HG03342 (cell line): ENCODE data around the gene NEDD4L.

Experiments used
- ATAC-seq: cut with Tn5 transposase; IDR thresholded peaks from one replicate; pipeline ENCODE4 v1.9.1; 2021; ENCODE audit warnings: mild to moderate bottlenecking, moderate library complexity; ENCODE audit not compliant: unreplicated experiment

The NEDD4L gene

DNA sequence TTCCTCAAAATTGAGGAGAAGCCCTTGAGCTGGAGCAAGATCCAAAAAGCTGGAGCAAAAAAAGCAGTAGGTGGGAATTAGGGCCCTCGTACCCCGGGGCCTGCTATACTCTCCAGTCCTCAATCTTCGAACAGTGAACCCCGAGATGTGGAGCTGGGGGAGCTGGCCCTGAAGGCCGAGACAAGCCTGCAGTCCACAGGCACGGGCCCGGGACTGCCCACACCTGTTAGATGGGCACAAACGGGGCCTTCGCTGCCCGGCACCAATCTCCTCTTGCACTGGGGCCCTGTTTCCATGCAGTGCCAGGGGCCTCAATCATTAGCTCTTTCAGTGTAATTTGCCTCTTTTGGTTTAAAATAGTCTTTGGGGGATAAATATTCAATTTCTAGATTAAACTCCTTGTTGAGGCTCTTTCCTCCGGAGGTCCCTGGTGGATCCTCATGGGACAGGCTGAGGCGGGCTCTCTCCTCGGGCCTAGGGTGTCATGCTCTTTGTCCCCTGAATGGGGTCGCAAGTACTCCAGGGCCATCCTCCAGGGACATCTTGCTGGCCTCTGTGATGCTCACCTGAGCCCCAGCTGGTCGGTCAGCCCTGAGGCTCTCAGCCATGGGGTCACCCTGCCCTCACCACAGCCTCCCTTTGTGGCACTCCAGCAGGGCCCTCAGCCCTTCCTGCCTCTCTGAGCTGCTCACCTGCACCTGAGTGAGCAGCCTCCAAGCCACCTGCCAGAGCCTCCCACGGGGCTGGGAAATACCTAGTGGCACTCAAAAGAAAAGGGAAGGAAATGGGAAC, 361.3 kb downstream of the NEDD4L start:
- ATAC-seq = no peak

DNA sequence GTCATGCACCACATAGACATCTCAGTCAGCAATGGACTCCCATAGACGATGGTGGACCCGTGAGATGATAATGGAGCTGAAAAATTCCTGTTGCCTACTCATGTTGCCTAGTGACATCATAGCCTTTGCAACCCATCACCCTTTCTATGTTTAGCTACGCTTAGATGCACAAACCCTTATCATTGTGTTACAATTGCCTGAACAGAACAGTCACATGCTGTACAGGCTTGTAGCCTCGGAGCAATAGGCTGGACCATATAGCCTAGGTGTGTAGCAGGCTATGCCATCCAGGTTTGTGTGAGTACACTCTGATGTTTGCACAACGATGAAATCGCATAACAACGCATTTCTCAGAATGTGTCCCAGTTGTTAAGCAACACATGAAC, 363.2 kb downstream of the NEDD4L start:
- ATAC-seq = no peak

DNA sequence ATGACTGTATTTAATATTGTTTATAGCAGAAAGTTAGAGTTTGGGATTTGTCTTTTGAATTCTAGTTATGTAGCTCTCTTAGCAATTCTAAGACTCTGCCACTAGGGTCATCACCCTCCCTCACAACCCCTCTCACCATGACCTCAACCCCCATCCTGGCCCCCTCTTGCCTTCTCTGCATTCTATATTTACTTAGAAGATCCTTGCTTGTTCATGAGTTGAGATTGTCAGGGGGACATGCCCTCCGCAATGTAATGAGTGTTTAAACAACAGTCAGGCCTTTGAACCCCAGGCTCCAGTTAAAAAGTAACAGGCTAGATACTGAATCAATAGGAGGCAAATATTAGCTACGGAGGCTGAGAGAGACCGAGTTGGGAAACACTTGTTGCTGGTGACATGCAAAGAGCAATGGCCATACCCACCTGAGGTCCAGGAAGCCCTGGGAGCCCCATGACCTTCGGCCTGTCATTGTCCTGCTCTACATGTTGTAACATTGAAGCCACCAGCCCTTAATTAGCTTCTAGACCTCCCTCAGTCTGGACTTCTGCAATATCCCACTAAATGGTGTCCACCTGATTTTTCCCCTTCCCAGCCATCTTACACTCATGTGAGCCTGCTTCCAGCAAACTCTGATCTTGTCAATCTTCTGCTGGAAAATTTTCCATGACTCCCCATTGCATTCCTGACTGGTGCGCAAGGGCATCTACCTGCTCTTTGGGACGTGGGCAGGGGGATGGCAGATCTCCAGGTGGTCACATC, 363.8 kb downstream of the NEDD4L start:
- ATAC-seq = no peak

DNA sequence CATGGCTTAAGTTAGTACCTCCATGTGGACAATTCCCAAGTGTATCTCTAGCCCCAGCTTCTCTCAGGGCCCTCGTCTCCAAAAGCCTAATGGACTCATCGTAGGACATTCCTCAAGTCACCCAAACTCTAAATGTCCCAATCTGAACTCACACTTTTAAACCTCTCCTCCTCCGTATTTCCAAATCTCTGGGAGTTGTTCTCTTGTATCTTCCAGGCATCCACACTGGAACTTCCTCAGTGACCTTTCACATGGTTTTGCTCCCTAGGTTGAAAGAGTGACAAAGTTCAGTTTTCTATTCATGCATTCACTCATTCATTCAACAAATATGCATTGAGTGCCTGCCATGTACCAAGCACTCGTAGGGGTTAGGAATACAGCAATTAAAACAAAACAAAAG, 364.6 kb downstream of the NEDD4L start:
- no peak for ATAC-seq

DNA sequence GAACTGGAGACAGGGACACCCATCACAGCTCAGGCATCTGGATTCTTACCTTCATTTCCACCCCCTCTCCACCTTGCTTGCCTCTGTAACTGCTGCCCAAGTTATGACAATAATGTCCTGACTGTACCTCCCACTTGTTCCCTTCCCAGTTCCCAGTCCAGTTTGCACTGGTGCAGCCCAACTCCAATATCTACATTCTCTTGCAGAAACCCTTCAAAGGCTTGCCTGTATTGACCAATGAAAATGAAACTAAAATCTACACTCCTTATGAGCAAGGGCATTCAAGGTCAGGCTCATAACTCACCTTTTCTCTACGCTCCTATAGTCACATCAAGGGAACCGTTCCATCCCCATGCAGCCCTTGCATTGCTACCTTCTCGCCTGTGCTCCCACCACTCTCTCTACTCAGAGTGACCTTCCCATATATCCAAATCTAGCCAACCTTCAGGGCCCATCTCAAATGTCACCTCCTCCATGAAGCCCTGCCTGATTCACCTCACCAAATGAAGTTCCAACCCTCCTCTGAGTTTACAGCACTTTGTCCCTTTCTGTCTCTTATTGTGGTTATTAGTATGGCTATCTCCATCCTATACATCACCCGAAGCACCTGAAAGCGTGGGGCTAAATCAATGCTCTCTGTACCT, 365.9 kb downstream of the NEDD4L start:
- ATAC-seq = no peak

DNA sequence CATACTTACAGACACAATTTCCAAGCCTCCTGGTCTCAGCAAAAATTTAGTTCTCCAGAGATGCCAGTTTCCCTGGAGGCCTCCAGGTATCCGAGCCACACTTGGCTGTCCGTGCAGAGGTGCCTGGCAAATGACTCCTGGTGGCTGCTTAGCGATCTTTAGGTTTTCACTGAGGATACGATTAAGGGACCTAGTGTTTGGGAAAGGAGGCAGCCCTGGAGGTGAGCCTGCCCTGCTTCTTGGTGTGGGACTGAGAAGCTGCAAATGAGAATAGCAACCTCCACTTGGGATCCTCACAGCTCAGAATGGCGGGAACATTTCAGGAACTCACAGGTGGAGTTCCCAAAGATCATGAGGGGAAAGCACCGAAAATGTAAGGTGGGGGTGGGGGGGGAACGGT, 367.3 kb downstream of the NEDD4L start:
- ATAC-seq = no peak

DNA sequence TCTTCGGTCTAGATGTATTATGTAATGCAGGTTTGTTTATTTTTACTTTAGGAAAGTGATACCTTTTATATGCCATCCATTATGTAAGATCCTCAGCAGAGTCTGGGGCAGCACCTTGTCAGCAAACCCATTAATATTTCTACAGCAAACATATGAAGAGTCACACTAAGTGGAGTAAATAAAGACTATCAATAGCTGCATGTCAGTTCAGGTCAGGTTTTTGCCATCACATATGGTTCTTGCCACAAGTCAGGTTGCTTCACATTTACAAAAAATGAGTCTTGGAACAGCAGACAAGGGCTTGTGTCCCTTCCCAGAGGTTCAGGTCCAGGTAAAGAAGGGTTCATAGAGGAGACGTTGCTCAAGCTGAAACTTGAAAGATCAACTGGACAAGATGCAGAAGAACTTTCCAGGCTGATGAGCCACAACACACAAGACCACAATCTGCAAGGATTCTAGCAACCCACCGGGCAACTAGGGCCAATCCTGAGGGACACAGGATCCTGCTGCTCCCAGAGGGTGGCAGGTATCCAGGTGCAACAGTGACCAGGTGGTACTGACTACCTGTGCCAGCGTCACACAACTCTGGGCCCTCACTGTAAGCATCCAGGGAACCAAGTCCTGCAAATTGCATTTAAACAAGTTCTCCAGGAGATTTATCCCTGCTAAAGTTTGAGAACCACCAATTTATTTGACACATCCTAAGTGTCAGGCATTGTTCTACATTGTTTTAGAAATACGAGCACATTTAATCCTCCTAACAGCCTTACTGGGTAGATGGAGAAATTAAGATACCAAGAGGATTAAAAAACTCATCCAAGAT, 369.0 kb downstream of the NEDD4L start:
- no peak for ATAC-seq

DNA sequence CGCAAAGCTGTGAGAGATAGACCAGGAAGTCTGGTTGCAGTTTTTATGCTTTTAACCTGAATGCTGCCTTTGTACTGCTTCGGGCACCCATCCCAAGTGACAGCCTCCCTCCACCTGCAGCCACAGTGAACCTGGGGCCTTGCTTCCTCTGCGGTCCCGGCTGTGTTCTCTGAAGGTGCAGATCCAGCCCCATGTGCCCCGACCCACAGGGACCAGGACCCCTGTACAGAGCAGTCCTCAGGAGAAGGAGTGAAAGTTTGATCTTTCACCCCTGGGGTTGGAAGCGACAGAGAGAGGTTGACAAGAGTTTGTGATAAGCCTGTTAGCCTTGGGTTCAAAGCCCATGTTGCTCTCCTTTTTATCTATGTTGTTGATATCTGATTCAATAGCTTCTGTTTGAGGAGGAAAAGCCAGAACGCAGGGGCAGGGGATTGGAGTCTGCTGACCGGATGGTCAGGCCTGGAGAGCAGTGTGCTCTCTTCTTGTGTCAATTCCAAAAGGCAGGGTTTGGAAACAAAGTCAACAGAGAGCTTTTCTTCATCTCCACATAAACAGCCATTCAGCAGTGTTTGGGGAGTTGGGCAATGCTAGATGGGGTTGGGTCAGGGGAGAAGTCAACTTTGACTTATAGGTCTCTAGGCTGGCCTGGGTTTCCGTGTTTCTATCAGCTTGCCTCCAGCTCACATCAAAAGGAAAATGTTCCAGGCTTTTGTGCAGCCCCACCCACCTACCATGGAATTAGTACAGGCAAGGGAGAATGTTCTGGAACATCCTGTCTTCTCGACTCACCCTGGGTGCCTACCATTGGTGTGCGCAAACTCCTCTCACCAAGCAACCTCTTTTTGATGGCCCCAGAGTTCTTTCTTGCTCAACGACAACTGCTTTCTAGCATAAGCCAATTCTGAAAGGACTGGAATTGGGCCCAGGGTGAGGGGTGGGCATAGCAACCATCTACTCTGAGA, 369.9 kb downstream of the NEDD4L start:
- no peak for ATAC-seq

DNA sequence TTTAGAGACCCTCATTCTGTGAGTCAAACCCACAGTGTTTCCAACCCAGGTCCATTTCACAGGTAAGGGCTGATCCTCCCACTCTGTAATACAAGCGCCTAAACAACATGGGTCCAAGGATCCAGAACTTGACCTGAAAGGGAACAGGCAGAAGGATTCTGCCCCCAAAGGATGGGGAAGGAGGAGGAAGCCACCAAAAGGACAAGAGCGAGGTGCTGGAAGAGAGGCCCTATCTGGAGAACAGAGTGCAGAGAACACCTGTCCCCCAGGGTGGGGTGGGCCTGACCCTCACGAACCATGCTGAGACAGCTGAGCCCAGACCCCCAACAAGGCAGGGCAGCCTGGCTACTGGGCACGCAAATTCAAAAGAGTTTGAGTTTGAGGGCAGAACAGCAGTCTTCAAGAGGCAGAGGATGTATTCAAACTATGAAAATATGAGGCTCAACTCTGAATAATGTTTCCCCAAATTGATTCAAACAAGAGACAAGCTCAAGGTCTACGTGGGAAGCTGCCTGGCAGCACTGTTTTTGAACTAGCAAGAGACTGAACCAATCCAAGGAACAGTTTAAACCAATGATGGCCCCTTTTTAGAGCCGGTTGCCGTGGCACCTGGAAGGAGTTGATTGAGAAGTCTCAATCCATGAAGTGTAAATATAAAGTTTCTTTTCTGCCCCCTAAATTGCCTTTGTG, 372.1 kb downstream of the NEDD4L start:
- ATAC-seq = no peak

DNA sequence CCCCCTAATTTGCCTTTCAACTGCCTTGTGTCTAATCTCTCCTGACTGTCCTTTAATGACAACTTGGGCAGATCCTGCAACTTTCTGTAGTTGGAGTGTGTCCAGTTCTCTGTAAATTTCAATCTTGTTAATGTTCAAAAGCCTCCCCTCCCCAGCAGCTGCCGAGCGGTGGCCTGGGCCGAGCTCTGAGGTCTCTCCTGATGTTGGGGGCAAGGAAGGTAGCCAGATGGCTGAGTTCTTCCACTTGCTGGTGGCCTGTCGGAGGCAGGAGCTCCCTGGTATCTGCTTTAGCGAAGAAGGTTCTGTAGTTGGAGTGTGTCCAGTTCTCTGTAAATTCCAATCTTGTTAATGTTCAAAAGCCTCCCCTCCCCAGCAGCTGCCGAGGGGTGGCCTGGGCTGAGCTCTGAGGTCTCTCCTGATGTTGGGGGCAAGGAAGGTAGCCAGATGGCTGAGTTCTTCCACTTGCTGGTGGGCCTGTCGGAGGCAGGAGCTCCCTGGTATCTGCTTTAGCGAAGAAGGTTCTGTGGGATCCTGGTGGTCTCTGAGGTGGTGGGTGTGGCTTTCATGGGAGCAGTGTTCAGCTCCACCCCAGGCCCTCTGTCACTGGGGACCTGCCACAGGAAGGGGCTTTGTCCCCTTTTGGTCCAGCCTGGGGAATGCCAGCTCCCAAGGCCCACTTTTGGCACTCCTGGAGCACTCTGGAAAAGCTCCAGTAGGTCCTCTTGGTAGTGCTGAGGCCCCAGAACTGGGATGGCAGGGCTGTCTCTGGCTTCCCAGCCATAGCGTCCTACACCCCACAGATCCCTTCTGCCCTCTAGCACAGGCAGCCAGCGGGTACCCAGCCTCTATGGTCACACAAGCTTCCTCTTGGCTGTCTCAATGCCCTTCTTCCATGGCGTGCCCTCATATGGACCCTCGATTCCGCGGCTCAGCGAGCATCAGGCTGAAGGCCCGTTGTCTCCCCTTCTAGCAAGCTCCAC, 373.0 kb downstream of the NEDD4L start:
- ATAC-seq = no peak

DNA sequence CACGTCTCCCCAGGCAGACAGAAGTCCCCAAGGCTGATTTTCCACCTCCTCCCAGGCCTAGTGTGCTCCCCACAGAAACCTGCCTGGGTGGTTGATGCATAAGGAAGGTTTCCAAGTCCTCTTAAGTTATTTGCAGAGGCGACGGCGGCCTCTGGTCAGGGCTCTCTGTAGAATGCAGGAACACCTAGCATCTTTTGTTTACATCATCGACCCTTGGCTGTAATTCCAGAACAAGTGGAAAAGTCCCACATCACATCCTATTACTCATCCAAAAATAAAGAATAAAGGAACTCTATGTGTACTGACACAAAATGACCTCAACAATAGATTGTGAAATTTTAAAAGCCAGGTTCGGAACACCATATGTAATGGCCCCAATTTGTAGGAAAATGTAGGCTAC, 373.7 kb downstream of the NEDD4L start:
- ATAC-seq = no peak

DNA sequence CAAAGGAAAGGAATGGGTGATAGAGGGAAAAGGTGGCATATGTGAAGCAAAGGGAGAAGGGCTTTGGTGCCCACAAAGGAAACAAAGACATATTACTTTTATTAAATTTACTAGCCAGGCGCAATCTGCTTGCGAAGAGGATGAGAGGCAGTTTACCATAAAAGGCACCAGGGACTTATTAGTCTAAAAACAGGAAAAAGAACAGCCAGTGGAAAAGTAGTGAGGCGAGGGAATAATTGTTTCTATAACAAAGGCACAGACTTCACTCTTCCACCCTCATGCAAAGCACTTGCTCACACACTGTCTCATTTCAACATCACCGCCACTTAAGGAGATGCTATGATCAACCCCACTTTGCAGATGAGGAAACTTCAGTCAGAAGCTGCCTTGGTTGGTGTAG, 374.3 kb downstream of the NEDD4L start:
- no peak for ATAC-seq

DNA sequence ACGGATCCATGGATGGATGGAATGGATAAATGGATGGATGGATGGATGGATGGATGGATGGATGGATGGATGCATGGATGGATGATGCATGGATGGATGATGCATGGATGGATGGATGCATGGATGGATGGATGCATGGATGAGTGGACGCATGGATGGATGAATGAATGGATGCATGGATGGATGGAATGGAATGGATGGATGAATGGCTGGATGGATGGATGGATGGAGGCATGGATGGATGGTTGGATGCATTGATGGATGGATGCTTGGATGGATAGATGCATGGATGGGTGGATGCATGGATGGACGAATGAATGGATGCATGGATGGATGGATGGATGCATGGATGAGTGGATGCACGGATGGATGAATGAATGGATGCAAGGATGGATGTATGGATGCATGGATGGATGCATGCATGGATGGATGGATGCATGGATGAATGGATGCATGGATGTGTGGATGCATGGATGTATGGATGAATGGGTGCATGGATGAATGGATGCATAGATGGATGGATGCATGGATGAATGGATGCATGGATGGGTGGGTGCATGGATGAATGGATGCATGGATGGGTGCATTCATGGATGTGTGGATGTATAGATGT, 375.7 kb downstream of the NEDD4L start:
- ATAC-seq = no peak

DNA sequence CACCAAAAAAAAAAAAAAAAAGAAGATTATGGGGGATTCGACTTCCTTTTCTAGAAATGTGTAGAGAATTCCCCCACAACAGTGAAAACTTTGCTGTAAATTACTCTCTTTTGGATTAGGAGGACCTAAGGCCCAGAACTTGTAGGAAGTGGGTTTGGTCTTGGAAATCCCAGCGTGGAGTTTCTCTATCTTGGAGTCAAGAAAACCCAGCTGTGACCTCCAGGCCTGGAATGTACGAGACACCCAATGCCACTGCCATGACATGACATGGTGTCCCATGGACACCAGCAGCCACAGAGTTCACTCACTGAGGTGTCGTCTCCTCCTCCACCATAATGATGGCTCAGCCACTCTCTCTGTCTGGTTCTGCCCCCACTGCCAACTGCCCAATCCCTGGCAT, 382.6 kb downstream of the NEDD4L start:
- no peak for ATAC-seq

DNA sequence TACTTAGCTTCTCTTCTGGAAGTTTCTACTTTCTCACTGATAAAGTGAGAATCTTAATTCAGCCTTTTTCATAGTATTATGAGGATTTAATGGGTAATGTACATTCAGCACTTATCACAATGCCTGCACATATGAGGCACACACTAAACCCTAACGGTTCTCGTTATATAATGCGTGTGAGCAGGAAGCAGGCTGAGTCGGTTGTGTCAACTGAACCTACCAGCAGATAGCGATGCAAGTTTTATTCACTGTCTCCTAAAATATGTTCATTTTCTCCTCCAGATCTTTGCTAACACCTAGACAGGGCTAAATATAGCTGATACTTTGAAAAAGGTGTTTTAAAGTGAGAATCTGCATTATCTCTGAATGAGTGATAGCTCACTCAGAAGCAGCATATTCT, 383.3 kb downstream of the NEDD4L start:
- ATAC-seq = no peak

DNA sequence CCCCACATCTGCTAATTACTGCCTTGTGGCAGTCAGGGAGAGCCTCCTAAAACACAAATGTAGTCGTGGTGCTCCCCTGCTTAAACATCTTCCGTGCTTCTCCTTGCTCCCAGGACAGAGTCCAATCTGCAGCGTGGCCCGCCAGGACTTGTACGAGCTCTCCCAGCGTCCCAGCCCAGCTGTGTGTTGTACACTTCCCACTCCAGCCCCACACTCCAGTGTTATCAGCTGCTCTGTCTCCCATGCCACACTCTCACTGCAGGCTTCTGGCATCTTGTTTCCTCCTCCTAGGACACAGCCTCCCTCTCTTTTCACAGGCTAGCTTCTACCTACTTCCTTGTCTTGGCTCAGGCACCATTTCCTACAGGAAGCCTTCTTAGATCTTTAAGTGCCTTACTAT, 385.4 kb downstream of the NEDD4L start:
- ATAC-seq = no peak

DNA sequence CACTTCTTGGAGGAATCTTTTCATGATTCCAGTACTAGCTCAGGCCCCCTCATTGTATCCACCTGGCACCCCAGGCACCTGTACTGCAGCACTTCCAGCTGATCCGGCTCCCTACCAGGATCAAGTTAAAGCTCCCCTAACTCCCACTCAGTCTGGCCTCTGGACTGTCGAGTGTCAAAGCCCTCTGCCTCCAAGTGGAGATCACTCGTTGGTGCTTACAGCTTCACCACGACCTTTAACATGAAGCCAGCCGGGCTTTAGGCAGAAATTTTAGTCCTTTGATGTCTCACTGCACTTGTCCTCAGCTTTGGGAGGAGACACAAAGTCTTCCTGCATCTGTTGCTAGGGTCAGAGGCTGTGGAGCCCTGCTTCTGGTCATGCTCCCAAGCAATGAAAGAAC, 387.2 kb downstream of the NEDD4L start:
- no peak for ATAC-seq
